GM21367 (cell line): Measurements from ENCODE around the gene CCDC24.

Source experiments
- ATAC-seq: cut with Tn5 transposase; IDR thresholded peaks from one replicate; pipeline ENCODE4 v1.9.1; 2021; ENCODE audit not compliant: unreplicated experiment

Gene CCDC24

DNA sequence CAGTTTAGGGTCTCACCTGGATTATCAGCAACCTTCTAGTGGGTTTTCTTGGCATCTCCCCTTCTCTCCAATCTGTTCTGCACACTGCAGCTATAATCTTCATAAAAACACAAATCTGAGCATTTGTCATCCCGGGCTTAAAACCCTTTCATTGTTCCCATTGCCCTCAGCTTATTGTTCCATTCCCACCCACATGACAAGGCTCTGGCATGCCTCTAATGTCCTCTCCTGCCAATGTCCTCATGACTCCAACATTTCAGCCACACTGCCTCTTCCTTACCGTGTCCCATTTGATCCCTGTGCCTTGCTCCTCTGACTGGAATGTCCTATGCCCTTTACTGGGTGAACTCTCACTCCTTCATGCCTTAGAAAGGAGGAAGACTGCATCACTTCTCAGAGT, 29.1 kb upstream of the CCDC24 start:
- ATAC-seq: no peak

DNA sequence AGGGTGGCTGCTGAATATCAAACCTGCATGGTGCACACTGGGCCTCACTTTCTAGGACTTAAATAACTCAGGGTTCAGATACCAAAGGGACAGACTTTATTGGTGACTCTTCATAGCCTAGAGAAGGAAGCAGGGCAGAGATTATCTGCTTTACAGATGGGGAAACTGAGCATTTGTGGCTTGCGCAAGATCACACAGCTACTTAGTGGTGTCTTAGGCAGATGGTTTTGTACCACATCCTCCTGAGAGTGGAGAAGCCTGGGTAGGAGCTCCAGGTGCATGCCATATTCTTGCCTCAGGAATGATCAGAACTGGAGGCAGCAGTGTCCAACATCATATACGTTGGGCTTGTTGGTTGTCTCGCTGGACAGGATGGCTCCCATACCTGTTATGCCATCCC, 28.4 kb upstream of the CCDC24 start:
- ATAC-seq: no peak

DNA sequence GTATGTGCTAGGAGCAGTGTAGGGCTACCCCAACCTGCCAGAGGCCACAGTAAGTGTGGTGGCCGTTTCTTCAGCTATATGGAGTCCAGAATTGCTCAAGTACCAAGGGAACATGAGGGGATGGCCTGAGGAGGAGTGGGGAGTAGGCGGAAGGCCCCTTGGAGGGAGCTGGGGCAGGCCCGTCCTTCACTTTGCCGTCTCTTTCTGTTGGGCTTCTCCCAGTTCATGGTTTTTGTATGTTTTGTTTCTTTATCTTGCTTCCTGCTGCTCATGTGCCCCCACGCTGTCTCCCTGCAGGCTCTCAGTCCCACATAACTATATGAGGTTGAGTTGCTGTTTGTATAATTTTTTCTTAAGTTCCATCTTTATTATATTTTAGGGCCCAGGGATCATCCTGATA, 27.5 kb upstream of the CCDC24 start:
- no peak for ATAC-seq

GRCh38 chr1:43965316-43965715, 26.1 kb upstream of the CCDC24 start:
- ATAC-seq: no peak

DNA sequence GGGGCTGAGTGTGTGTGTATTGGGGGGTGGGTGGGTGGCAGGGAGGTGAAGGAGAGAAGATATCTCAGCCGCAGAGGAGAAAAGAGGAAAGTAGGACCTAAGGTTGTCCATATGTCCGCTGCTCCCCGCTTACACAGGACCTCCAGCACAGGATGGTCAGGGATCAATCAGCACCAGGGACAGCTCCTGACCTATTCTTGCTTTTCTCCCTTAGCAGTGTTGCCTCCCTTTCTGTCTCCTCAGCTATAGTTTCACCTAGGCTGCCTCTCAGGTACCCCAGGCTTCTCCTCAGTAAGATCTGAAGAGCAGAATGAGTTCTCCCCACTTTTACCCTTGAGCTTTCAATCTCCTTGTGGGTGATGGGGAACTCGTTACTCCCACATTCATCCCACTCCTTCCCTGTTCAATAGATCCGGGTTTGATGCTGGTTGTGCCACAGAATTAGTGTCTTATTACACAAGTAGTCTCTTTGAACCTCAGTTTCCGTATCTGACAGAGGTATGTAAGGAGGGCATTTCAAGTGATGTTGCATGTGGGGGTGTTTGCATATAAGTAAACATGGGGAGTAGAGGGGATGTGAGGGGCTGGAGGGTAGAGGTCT, 23.0 kb upstream of the CCDC24 start:
- ATAC-seq: no peak

DNA sequence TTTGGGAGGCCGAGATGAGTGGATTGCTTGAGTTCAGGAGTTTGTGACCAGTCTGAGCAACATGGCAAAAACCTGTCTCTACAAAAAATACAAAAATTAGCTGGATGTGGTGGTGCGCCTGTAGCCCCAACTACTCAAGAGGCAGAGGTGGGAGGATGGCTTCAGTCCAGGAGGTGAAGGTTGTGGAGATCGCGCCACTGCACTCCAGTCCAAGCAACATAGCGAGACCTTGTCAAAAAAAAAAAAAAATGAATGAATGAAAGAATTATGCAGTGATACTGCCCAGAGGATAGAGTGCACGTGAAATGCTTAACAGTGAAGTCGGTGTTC, 22.0 kb upstream of the CCDC24 start:
- ATAC-seq: no peak

DNA sequence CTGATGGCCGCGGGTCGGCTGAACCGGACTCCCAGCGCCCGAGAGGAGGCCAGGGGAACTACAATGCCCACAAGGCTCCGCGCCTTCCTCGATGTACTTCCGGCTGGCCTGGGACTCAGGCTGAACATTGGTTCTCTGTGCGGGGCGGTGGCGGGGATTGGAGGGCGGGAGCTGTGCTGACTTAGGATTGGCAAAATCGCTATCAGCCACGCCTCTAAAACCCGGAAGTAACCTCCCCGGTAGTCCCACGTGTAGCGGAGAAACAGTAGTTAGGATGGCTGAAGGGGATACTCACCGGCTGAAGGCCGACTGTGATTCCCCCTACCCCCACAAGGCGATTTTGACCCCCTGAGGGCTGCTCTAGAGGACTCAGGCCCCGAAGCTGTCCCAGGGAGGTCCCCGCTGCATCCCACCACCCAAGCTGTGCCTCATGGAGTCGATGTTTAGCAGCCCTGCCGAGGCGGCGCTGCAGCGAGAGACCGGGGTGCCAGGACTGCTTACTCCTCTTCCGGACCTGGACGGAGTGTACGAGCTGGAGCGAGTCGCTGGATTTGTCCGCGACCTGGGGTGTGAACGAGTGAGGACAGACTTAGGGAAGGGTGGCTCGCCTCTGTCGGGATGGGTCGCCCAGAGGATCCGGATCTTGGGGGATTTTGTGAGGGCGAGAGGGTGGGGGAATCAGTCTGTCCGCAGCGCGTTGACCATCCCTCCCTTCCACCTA, 21.5 kb upstream of the CCDC24 start, which contains the start of gene DPH2:
TSS of gene DPH2 (plus strand) at position 265 of the 721 bp plus-strand sequence. CDS start at position 431, 166 bp downstream.
- ATAC-seq: peak; percentile 61

- no peak for ATAC-seq
Measured at GRCh38 chr1:43970502-43970901, 20.9 kb upstream of the CCDC24 start.

DNA sequence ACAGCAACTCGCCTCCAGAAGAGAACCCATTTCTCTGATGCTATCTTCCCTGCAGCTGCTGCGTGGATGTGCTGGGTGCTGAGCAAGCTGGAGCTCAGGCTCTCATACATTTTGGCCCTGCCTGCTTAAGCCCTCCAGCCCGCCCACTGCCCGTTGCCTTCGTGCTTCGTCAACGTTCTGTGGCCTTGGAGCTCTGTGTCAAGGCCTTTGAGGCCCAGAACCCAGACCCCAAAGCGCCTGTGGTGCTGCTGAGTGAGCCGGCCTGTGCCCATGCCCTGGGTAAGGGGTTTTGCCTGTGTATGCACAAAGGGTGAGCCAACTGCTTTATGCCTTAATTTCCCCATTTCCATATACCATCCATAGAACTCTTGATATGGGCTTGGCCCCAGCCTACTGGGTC, 20.5 kb upstream of the CCDC24 start:
- ATAC-seq: no peak

DNA sequence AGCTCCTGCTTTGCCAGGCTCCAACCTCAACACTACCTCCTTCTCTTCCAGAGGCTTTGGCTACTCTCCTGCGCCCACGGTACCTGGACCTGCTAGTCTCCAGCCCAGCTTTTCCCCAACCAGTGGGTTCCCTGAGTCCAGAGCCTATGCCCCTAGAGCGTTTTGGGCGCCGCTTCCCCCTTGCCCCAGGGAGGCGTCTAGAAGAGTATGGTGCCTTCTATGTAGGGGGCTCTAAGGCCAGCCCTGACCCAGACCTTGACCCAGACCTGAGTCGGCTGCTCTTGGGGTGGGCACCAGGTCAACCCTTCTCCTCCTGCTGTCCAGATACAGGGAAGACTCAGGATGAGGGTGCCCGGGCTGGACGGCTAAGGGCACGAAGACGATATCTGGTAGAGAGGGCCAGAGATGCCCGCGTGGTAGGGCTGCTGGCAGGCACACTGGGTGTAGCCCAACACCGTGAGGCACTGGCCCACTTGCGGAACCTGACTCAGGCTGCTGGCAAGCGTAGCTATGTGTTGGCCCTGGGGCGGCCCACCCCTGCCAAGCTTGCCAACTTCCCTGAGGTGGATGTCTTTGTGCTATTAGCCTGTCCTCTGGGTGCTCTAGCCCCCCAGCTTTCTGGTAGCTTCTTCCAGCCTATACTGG, 19.9 kb upstream of the CCDC24 start:
- ATAC-seq: no peak

GRCh38 chr1:43973981-43974442, 17.4 kb upstream of the CCDC24 start:
- no peak for ATAC-seq

DNA sequence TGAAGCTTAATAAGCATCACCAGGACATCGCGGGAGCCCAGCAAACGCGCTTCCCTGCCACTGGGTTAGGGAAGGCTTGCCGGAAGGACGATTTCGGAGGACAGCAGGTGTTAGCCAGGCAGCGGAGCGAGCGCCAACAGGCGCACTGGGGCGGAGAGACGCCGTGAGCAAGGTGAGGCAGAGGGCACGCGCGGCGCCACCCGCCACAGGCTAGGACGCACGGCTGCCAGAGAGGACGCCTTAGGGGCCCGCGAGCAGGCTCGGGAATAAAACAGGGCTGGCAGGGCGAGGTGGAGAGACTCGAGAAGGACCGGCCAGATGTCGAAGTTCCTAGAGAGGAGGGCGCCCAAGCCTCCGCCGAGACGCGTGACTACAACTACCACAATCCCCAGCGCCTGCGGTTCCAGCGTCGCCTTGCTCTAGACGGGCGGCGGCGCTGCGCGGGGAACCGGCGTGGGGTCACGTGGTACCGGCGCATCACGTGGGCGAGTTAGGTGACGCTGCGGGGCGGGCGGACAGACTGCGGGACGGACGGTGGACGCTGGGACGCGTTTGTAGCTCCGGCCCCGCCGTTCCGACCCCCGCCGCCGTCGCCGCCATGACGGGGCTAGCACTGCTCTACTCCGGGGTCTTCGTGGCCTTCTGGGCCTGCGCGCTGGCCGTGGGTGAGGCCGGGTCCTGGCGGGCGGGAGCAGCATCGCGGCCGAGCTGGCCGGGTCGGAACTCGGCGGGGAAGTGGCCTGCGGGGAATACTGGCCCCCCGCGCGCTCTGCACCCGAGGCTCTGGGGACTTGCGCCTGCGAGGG, 16.8 kb upstream of the CCDC24 start, which contains the start of gene ATP6V0B:
TSS of gene ATP6V0B (plus strand) at position 518 of the 806 bp plus-strand sequence. CDS start at position 599, 81 bp downstream.
- peak; percentile 49 for ATAC-seq

DNA sequence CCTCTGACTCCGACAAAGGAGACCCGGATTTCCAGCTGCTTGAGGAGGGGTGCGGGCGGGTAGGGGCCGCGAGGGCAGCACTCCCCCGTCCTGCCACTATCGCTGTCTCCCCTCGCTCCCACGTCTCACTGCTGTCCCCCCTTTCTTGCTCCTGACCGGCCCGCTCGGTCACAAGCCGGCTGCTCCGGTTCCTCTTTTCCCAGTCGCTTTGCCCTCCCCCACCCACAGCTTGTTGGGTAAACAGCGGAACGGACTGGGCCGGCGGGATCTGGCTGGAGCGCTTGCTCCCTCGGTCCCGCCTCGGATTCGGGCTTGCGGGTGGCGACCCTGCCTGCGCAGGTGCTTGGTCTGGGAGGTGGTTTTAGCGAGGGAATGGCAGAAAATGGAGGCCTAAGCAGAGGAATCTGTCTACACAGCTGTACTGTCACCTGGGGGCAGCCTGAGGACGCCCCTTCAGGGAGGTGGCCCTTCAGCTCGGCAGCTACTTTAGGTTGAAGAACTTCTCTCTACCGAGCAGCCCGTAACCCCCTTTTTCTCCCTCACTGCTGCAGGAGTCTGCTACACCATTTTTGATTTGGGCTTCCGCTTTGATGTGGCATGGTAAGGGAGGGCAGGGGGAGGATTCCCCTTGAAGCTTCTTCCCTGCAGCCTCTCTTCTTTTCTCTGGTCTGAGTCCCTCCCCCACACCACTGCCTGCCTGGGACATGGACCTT, 16.0 kb upstream of the CCDC24 start:
- no peak for ATAC-seq

DNA sequence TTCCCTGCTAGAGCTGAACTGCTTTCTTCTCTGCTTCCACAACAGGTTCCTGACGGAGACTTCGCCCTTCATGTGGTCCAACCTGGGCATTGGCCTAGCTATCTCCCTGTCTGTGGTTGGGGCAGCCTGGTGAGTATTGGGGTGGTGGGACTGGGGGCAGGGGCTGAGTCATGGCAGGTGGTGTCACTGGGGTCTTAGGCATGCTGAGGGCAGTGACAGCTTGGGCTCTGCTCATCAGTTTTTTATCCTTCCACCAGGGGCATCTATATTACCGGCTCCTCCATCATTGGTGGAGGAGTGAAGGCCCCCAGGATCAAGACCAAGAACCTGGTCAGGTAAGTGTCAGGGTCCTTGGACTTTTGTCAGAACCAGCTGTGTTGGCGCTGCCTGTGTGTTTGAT, 15.4 kb upstream of the CCDC24 start:
- ATAC-seq: no peak

DNA sequence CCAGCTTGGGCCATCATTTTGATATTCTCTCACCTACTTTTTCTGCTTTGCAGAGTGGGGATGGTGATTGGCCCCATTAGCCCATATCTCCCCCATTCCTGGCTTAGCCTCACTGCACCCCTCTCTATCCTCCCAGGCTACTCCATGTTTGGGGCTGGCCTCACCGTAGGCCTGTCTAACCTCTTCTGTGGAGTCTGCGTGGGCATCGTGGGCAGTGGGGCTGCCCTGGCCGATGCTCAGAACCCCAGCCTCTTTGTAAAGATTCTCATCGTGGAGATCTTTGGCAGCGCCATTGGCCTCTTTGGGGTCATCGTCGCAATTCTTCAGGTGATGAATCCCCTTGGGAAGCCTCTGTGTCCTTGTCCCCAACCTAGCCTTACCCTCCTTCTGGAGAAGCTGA, 14.5 kb upstream of the CCDC24 start:
- ATAC-seq: no peak

GRCh38 chr1:43977376-43978263, 13.8 kb upstream of the CCDC24 start:
- no peak for ATAC-seq

GRCh38 chr1:43978264-43978550, 13.2 kb upstream of the CCDC24 start:
- ATAC-seq: no peak

GRCh38 chr1:43978551-43979260, 12.7 kb upstream of the CCDC24 start, which contains the start of gene B4GALT2:
Gene B4GALT2, plus strand, starts transcription at chr1:43979210. Its CDS starts 1,951 bp downstream, at chr1:43981161.
- ATAC-seq: no peak

GRCh38 chr1:43979261-43979527, 12.2 kb upstream of the CCDC24 start:
- ATAC-seq: no peak
